NCI-H128 (cell line): ENCODE measurements around the gene DPT.

Source experiments
- DNase-seq: peaks from one replicate; lab custom pipeline; 2025; ENCODE audit not compliant: unreplicated experiment; lab: John Stamatoyannopoulos, UW

The DPT gene

GRCh38 chr1:168671782-168672181 is 57.2 kb downstream of the DPT start:
- DNase-seq: no peak

GRCh38 chr1:168665975-168666374 is 63.0 kb downstream of the DPT start:
- no peak for DNase-seq

- DNase-seq: no peak
Observed at GRCh38 chr1:168664069-168664834, 64.8 kb downstream of the DPT start.

- DNase-seq: peak; percentile 46
Observed at GRCh38 chr1:168656485-168656884, 72.5 kb downstream of the DPT start.

- no peak for DNase-seq
Observed at GRCh38 chr1:168654198-168654915, 74.6 kb downstream of the DPT start.

GRCh38 chr1:168653567-168653966 is 75.4 kb downstream of the DPT start:
- DNase-seq: no peak

GRCh38 chr1:168645721-168646120 is 83.3 kb downstream of the DPT start:
- DNase-seq: no peak
